Caco-2 (cell line): Measurements from ENCODE around the gene PHETA1. TPM values are rescaled to one million over a fixed set of nuclear protein-coding genes. Genes with fewer than 3 reads are reported as not detected.
"Not testable (repeated sequence)": the region's sequence is repeated elsewhere in the genome, so short reads cannot be mapped to it uniquely, and the experiment has no call there.

Experiments used
- BruUV-seq: library from RNA; stranded (reverse); fragments of 400-500 nt; replicated peaks from 2 replicates; lab custom pipeline; 2021; lab: Mats Ljungman, UMichigan
- CTCF ChIA-PET: fragments of 300-600 bp; sonication (Branson Sonifier 250); formaldehyde crosslinking; loops from one replicate; lab custom pipeline; 2022; ENCODE audit warnings: antibody characterized with exemption; lab: Charles Lee
- POLR2A ChIA-PET: fragments of 300-600 bp; sonication (Branson Sonifier 250); formaldehyde crosslinking; loops from one replicate; lab custom pipeline; 2022; ENCODE audit warnings: antibody characterized with exemption; lab: Charles Lee
- DNase-seq, 2 experiments: peaks; one replicate each; pipeline versions ENCODE4 v3.0.0 to v3.0.0-alpha.2; 2020 to 2022
- H3K27me3 ChIP-seq: replicated peaks from 2 replicates; pipeline ENCODE4 v1.6.0; 2011; ENCODE audit warnings: low read length; ENCODE audit not compliant: control insufficient read depth, insufficient read depth
- H3K36me3 ChIP-seq: 2 replicates; pipeline ENCODE4 v1.5.1; 2011; ENCODE audit warnings: low read length; ENCODE audit not compliant: control insufficient read depth, insufficient read depth
- H3K4me1 ChIP-seq: fragments of 250-450 bp; sonication (Bioruptor Pico); 2 replicates; pipeline ENCODE4 v1.5.1; 2020; ENCODE audit warnings: mild to moderate bottlenecking
- H3K4me3 ChIP-seq: 2 replicates; pipeline ENCODE4 v1.5.1; 2011; ENCODE audit warnings: low read depth, mild to moderate bottlenecking, control low read depth, low read length
- H3K9me3 ChIP-seq: fragments of 250-450 bp; sonication (Bioruptor Pico); 2 replicates; pipeline ENCODE4 v1.5.1; 2020; ENCODE audit warnings: mild to moderate bottlenecking, moderate library complexity
- H3K27ac Mint-ChIP-seq: one replicate; pipeline ENCODE4 v1.8.0; 2022; ENCODE audit warnings: mixed read lengths; ENCODE audit not compliant: unreplicated experiment
- H3K27me3 Mint-ChIP-seq: one replicate; pipeline ENCODE4 v1.8.0; 2022; ENCODE audit warnings: mixed read lengths; ENCODE audit not compliant: insufficient read depth, unreplicated experiment
- H3K36me3 Mint-ChIP-seq: one replicate; pipeline ENCODE4 v1.8.0; 2022; ENCODE audit warnings: mild to moderate bottlenecking, mixed read lengths; ENCODE audit not compliant: insufficient read depth, unreplicated experiment
- H3K4me1 Mint-ChIP-seq: one replicate; pipeline ENCODE4 v1.8.0; 2022; ENCODE audit warnings: low read depth, mixed read lengths; ENCODE audit not compliant: unreplicated experiment
- H3K4me3 Mint-ChIP-seq: one replicate; pipeline ENCODE4 v1.8.0; 2022; ENCODE audit warnings: mild to moderate bottlenecking, moderate library complexity, mixed read lengths; ENCODE audit not compliant: unreplicated experiment
- H3K9me3 Mint-ChIP-seq: one replicate; pipeline ENCODE4 v1.8.0; 2022; ENCODE audit warnings: mixed read lengths; ENCODE audit not compliant: unreplicated experiment
- intact Hi-C: fragments of 100-400 bp; cut with micrococcal nuclease; formaldehyde crosslinking; loops from one replicate; pipeline ENCODE4 v1.10.0; 2022; ENCODE audit not compliant: unreplicated experiment
- total RNA-seq: library from RNA; stranded (reverse); gene quantifications from 2 replicates; pipeline ENCODE4 v1.2.3, GENCODE V29; 2022
- TF ChIP-seq, protein P1 (sequence below), 2 experiments: fragments of 200-600 bp in 1 of 2; IDR thresholded peaks; 1 replicate in 1 of 2; 2 replicates in 1 of 2; pipeline versions ENCODE4 v1.5.1 to v1.8.0; 2011 to 2022; ENCODE audit warnings: antibody characterized with exemption in 1 of 2, control low read depth in 1 of 2, inconsistent platforms in 1 of 2, low read depth in 1 of 2, low read length in 1 of 2, mild to moderate bottlenecking in 1 of 2, moderate library complexity in 1 of 2; ENCODE audit not compliant: insufficient read depth in 1 of 2, severe bottlenecking in 1 of 2, unreplicated experiment in 1 of 2

PHETA1 gene
- total RNA-seq, 1 experiment from 2014 or later, result 14.9 TPM

DNA sequence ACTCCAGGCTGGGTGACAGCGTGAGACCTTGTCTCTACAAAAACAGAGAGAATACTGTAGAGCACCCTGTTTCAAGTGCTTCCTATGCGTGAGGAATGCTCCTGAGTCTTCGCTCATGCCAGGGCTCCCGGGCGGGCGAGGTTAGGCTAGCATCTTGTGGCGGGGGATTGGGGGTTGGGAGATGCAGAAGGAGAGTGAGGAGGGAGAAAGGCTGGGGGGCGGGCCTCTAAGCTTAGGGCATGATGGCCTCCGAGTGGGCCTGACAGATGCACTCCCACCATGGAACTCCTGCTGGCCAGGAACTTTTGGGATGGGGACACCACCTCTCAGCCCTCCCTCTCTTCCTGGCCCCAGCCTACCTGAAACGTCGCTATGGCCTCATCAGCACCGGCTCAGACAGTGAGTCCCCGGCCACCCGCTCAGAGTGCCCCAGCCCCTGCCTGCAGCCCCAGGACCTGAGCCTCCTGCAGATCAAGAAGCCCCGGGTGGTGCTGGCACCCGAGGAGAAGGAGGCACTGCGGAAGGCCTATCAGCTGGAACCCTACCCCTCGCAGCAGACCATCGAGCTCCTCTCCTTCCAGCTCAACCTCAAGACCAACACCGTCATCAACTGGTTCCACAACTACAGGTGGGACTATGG is 27.3 kb downstream of the PHETA1 start:
- H3K4me3 ChIP-seq, result no peak overlapping the region
- H3K4me1 ChIP-seq, result no peaks in the 10 kb centered on the region
- TF ChIP-seq, protein P1, sequence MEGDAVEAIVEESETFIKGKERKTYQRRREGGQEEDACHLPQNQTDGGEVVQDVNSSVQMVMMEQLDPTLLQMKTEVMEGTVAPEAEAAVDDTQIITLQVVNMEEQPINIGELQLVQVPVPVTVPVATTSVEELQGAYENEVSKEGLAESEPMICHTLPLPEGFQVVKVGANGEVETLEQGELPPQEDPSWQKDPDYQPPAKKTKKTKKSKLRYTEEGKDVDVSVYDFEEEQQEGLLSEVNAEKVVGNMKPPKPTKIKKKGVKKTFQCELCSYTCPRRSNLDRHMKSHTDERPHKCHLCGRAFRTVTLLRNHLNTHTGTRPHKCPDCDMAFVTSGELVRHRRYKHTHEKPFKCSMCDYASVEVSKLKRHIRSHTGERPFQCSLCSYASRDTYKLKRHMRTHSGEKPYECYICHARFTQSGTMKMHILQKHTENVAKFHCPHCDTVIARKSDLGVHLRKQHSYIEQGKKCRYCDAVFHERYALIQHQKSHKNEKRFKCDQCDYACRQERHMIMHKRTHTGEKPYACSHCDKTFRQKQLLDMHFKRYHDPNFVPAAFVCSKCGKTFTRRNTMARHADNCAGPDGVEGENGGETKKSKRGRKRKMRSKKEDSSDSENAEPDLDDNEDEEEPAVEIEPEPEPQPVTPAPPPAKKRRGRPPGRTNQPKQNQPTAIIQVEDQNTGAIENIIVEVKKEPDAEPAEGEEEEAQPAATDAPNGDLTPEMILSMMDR (IDR thresholded peaks at IDR 0.05; ENCODE audit: insufficient read depth in 1 of 2, low read depth in 1 of 2, low read length in 1 of 2, severe bottlenecking in 1 of 2, unreplicated experiment in 1 of 2), result no peak
- CTCF ChIA-PET, result no interaction called here
- Mint-ChIP-seq H3K36me3 (no peaks in the 10 kb centered on the region), H3K9me3 (no peaks in the 10 kb centered on the region), H3K27ac (no peak overlapping the region), H3K4me1 (no peaks in the 10 kb centered on the region), H3K27me3 (no peaks in the 10 kb centered on the region), H3K4me3 (no peak overlapping the region)
- BruUV-seq, result no TSS peak
- DNase-seq, result no peak
- H3K36me3 ChIP-seq, result no peaks in the 10 kb centered on the region
- H3K9me3 ChIP-seq, result no peaks in the 10 kb centered on the region
- H3K27me3 ChIP-seq, result no peaks in the 10 kb centered on the region
- POLR2A ChIA-PET, result no interaction called here
- intact Hi-C loops, result no loop called here

DNA sequence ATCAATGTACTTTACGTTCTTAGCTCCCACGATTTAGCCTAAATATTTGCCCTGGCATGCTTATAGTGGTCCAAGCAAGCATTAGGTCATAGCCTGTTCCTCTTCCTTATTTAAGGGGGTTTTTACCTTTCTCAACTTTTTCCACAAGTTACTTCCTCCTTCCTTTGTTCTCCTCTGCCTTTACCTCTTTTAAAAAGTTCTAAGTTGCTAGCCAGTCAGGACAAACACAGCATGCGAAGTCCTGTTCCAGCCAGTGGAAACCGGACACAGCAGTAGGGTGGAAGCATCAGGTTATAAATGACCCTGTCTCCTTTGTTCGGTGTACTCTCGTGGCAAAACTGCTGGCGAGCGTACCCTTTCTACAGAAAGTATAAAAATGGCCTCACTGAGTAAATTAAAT is 28.2 kb downstream of the PHETA1 start:
- CTCF ChIA-PET, DNase-seq, H3K9me3 ChIP-seq, H3K4me1 Mint-ChIP-seq, H3K9me3 Mint-ChIP-seq, H3K36me3 Mint-ChIP-seq, H3K4me3 ChIP-seq, H3K4me3 Mint-ChIP-seq, H3K36me3 ChIP-seq, H3K27me3 ChIP-seq, intact Hi-C loops, BruUV-seq, H3K27me3 Mint-ChIP-seq, H3K27ac Mint-ChIP-seq, H3K4me1 ChIP-seq: not testable (repeated sequence)
- POLR2A ChIA-PET, result interaction anchor here (0.7 kb wide), 1 partner anchor 9 kb away, joined by 3 read pairs; no protein-coding TSS in a partner anchor

DNA sequence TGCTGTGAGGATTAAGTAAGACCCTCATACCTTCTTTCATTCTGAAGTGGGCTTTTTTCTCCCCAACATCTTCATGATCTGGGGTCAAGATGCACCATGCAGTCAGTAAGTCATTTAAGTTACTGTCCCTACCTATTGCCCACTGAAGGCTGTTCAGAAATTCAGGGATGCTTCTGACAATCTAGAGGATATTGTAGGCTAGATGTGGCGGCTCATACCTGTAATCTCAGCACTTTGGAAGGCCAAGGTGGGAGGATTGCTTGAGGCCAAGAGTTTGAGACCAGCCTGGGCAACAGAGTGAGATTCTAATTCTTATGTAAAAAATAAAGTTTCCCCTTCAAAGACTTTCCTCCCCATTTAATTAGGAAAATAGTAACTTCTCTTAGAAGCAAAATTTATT is 28.7 kb downstream of the PHETA1 start:
- Mint-ChIP-seq H3K27me3 (no peaks in the 10 kb centered on the region), H3K9me3 (no peaks in the 10 kb centered on the region), H3K27ac (no peak overlapping the region), H3K36me3 (no peaks in the 10 kb centered on the region), H3K4me3 (no peak overlapping the region), H3K4me1 (no peaks in the 10 kb centered on the region)
- H3K4me3 ChIP-seq, result no peak overlapping the region
- no TSS peak for BruUV-seq
- CTCF ChIA-PET, result interaction anchor here (0.9 to 1.6 kb wide), 2 partner anchors 9 to 57 kb away, joined by 3 to 4 read pairs; no protein-coding TSS in a partner anchor
- no peaks in the 10 kb centered on the region for H3K36me3 ChIP-seq
- intact Hi-C loops, result no loop called here
- H3K4me1 ChIP-seq, result no peaks in the 10 kb centered on the region
- POLR2A ChIA-PET, result interaction anchor here (0.7 kb wide), 1 partner anchor 8 kb away, joined by 3 read pairs; no protein-coding TSS in a partner anchor
- no peak for DNase-seq
- no peaks in the 10 kb centered on the region for H3K27me3 ChIP-seq
- H3K9me3 ChIP-seq, result no peaks in the 10 kb centered on the region
- TF ChIP-seq, protein P1 (IDR thresholded peaks at IDR 0.05; ENCODE audit: insufficient read depth in 1 of 2, low read depth in 1 of 2, low read length in 1 of 2, severe bottlenecking in 1 of 2, unreplicated experiment in 1 of 2), result no peak
